ENCODE results near the gene ACACB.

DNA sequence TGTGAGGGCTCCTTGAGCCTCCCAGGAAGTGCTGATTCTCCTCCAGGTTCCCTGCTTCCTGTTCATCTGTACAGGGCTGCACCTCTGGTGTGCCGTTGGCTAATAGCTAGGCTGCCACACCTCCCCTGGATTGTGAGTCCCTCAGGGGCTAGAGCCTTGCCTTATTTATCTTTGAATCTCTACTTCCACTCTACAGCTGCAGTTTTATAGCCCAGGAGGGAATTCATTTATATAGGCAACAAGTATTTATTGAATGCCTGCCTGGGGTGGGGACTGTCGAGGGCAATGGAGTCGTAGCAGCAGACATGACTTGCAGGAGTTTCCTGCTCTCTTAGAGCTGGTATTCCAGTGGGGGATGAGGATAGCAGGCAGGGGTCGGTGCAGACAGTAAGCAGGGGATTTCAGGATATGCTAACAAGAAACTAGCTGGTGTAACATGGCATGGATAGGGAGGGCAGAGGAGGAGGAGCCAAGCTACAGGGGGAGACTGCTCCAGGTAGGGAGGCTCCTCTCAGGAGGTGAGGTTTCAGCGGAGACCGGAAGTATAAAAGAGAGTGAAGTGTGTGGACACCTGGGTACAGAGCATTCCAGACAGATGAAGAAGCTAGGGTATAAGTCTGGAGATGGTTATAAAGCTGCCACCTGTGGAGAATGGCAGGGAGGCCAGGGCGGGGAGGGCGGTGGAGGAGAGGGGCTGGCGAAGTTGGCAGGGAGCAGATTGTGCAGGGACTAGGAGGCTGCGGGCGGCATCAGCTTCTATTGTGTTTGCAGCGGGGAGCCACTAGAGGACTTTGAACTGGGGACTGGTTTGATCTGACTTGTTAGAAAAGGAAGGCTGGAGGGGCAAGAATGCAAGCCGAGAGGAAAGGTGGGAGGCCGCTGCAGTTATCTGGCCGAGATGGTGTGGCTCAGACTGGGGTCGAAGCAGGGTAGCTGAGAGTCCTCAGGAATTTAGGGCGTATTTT is 46.8 kb upstream of the ACACB start:
- TF ChIP-seq, protein P1, sequence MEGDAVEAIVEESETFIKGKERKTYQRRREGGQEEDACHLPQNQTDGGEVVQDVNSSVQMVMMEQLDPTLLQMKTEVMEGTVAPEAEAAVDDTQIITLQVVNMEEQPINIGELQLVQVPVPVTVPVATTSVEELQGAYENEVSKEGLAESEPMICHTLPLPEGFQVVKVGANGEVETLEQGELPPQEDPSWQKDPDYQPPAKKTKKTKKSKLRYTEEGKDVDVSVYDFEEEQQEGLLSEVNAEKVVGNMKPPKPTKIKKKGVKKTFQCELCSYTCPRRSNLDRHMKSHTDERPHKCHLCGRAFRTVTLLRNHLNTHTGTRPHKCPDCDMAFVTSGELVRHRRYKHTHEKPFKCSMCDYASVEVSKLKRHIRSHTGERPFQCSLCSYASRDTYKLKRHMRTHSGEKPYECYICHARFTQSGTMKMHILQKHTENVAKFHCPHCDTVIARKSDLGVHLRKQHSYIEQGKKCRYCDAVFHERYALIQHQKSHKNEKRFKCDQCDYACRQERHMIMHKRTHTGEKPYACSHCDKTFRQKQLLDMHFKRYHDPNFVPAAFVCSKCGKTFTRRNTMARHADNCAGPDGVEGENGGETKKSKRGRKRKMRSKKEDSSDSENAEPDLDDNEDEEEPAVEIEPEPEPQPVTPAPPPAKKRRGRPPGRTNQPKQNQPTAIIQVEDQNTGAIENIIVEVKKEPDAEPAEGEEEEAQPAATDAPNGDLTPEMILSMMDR (IDR thresholded peaks at IDR 0.05) = no peak
- TF ChIP-seq, protein P2, sequence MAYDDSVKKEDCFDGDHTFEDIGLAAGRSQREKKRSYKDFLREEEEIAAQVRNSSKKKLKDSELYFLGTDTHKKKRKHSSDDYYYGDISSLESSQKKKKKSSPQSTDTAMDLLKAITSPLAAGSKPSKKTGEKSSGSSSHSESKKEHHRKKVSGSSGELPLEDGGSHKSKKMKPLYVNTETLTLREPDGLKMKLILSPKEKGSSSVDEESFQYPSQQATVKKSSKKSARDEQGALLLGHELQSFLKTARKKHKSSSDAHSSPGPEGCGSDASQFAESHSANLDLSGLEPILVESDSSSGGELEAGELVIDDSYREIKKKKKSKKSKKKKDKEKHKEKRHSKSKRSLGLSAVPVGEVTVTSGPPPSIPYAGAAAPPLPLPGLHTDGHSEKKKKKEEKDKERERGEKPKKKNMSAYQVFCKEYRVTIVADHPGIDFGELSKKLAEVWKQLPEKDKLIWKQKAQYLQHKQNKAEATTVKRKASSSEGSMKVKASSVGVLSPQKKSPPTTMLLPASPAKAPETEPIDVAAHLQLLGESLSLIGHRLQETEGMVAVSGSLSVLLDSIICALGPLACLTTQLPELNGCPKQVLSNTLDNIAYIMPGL (CRISPR knock-in tag; IDR thresholded peaks at IDR 0.05; ENCODE audit: borderline replicate concordance) = no peak
- TF ChIP-seq JUN (IDR thresholded peaks at IDR 0.05) = no peak
- no peak for TF ChIP-seq POLR2A (IDR thresholded peaks at IDR 0.05; ENCODE audit: low read length)
- TF ChIP-seq RFX5 (IDR thresholded peaks at IDR 0.05) = no peak
- TF ChIP-seq, protein P3, sequence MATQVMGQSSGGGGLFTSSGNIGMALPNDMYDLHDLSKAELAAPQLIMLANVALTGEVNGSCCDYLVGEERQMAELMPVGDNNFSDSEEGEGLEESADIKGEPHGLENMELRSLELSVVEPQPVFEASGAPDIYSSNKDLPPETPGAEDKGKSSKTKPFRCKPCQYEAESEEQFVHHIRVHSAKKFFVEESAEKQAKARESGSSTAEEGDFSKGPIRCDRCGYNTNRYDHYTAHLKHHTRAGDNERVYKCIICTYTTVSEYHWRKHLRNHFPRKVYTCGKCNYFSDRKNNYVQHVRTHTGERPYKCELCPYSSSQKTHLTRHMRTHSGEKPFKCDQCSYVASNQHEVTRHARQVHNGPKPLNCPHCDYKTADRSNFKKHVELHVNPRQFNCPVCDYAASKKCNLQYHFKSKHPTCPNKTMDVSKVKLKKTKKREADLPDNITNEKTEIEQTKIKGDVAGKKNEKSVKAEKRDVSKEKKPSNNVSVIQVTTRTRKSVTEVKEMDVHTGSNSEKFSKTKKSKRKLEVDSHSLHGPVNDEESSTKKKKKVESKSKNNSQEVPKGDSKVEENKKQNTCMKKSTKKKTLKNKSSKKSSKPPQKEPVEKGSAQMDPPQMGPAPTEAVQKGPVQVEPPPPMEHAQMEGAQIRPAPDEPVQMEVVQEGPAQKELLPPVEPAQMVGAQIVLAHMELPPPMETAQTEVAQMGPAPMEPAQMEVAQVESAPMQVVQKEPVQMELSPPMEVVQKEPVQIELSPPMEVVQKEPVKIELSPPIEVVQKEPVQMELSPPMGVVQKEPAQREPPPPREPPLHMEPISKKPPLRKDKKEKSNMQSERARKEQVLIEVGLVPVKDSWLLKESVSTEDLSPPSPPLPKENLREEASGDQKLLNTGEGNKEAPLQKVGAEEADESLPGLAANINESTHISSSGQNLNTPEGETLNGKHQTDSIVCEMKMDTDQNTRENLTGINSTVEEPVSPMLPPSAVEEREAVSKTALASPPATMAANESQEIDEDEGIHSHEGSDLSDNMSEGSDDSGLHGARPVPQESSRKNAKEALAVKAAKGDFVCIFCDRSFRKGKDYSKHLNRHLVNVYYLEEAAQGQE (IDR thresholded peaks at IDR 0.05) = no peak
- TF ChIP-seq, protein P4, sequence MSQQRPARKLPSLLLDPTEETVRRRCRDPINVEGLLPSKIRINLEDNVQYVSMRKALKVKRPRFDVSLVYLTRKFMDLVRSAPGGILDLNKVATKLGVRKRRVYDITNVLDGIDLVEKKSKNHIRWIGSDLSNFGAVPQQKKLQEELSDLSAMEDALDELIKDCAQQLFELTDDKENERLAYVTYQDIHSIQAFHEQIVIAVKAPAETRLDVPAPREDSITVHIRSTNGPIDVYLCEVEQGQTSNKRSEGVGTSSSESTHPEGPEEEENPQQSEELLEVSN (IDR thresholded peaks at IDR 0.05; ENCODE audit: borderline replicate concordance, low read depth) = no peak
- TF ChIP-seq SMC3 (IDR thresholded peaks at IDR 0.05) = no peak
